Stimulated activated CD4-positive, alpha-beta T cell treated with anti-CD3 and anti-CD28 coated beads, Interleukin-12 subunit alpha, Interleukin-12 subunit beta, amount 100 ng/mL, for 24 hours (primary cell): ENCODE results near the gene FRMD5.
A peak's percentile ranks its signal among the peaks of the same experiment; 100 is the strongest.
"Not testable (repeated sequence)": the region's sequence is repeated elsewhere in the genome, so short reads cannot be mapped to it uniquely, and the experiment has no call there.

Source experiments
- DNase-seq, 2 experiments: peaks; one replicate each; pipeline ENCODE4 v3.0.0-alpha.2; 2020; ENCODE audit warnings: low read depth in 2 of 2

The FRMD5 gene

DNA sequence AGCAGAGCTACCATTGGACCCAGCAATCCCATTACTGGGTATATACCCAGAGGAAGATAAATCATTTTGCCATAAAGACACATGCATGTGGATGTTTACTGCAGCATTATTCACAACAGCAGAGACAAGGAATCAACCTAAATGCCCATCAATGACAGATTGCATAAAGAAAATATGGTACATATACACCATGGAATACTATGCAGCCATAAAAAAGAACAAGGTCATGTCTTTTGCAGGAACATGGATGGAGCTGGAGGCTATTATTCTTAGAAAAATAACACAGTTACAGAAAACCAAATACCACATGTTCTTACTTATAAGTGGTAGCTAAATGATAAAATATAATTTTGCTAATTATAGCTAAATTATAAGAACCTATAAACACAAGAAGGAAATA lies 162.3 kb downstream of the FRMD5 start:
- DNase-seq, result not testable (repeated sequence)

DNA sequence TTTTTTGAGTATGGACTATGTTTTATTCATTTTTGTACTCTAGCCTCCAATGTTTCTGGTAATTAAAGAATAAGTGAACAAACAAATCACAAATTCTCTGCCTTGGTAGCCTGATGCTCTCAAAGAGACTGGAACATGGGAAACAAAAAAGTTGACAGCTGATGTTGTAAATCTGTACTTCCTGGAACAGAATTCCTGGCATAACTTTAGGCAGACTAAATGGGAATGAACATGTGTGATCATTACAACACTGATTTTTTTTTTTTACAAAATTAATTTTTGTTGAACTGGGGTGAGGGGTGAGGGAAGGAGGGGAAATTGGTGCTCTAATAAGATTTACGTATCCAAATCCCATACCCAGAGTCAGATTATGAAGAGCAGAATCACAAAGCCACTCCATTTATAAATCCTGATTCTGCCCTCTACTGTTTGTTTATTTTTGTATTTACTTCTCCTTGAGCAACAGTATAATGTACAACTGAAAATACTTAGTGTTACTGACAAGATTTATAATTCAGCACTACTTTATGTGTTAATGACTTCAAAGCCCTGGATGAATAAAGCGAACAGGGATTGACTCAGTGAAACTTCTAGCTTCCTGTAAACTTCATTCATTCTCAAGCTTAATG lies 165.0 kb downstream of the FRMD5 start:
- no peak for DNase-seq

DNA sequence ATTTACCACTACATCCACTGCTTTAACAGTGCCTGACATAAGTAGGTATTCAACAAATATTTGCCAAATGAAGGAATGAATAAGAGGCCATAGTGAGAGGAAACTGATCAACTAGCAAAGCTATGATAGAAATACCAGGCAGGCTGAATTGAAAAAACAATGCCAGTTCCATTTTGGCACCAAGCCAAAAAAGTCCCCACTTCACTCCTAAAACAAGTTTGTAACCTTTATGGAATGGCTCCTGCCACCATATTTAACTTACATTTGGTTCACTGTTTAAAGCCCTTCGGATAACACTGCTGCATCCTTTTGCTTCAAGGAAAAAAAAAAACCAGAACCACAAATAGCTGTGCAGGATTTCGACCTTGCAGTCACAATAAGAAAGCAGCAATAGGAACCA lies 166.1 kb downstream of the FRMD5 start:
- no peak for DNase-seq

DNA sequence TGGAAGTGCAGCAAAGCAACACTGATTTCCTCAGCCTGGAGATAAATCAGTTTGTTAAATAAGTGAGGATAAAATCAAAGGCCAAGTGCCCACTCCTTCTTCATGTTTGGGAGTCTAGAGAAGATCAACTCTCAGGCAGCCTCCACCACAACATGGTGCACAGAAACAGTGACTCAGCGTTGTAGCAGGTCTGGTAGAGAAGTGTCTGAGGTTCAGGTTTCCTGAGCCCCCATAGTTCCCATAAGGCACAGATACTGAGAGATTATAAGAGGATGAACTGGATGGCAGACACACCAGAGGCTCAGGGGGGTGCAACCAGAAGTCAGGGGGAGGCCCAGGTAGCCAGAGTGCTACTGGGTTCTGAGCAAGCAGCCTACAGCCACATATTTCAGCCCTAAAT lies 166.7 kb downstream of the FRMD5 start:
- DNase-seq, result no peak

DNA sequence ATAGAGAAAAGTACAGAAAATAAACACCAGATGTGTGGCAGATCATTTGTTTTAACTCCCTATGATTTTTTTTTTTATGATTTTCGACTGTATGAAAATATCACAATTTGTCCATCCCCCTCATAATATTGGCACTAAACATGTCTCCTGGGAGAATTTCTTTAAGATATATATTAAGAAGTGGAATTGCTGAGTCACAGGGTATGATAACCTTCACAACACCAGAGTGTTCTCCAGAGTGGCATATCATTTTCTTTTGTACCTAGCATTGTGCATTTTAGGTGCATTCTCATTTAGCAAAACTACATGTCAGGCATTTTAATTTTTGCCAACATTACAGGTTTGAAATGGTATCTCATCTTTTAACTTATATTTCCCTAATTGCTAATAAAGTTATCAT lies 170.9 kb downstream of the FRMD5 start:
- DNase-seq, result no peak

DNA sequence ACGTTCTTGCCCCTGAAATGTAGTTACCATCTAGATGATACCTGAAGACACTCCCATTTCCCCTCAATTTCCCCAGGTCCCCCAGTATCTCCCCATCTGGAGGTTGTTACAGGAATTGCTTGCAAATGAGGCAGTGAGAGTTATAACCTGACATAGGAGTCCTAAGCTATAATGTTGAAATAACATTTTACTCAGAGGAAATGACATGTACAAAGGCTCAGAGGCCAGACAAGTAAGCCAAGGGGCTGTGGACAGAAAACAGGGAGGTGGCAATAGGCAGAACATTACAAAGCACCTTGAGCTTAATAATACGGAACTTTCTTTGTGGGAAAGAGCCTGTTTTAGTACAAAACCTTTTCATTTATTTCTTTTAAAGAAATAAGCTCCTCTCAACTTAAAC lies 171.9 kb downstream of the FRMD5 start:
- DNase-seq, result no peak

DNA sequence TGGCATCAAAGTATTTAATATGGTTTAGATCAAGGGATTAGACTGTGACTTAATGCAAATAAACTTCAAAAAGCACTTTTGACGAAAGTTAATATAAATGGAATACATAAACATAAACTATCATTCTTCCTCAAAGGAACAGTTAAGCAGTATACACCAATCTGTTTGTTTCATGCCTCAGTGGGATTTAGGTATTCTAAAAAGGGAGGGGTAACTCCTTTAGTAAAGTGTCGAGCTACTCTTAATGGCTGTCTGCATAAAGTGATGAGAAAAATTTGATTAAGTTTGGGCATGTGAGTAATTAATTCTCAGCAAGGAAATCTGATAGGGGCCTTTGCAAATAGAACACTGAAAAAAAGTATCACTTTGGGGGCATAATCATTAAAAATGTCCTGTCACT lies 176.9 kb downstream of the FRMD5 start:
- DNase-seq, result no peak

DNA sequence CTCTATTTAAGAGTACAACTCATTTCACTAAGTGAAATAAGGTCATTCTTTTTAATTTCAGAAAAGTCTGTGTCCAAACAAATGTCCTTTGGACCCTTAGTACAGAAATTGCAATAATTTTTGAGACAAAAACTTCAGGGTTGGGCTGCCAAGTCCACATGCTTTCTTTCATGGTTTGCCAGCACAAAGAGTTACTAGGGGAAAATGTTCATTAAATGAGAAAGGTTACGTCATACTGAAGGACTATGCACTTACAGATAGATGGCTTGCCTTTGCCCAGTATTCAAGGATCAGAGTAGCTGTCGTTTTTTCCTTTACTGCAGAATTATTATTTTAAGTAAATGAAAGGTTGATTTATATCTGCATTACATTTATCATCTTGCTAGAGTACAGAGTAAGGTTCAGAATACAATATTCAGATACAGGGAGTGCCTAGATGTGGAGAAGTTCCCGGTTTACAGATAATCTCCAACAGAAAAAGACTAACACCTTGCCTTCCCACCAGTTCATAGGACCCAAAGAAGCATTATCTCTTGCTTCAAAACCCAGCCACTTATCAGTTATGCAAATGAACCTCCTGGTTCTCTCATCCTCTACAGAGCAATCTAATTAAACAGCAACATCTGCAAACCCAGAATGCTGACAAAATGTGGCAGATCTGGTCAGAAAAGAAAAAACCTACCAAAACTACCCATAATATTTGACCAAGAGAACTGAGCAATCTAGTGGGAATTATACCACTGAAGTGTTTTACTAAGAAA lies 179.3 kb downstream of the FRMD5 start:
- no peak for DNase-seq

DNA sequence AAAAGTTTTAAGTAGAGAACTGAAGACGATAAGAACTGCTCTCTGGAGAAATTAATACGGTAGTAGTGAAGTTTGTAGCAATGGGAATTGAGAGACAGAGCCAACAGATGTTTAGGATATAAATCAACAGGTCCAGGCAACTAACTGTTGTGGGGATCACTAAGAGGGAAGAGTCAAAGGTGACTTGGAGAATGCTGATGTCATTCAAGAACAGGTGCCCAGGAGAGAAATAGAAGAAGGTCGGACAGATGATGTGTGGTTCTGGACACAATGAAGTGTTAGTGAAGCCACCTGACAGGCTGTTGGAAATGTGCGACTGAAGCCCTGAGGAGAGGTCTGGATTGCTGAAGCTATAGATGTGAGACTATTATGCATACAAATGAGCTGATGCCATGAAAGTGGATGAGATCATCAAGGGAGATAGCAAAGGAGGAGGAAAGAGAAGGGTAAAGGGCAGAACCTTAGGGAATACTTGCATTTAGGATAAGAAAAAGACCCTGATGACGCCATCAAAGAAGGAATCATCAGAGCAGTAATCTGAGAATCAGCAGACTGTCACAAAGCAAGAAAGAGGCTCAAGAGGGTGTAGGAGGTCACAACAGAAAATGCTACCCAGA lies 183.7 kb downstream of the FRMD5 start:
- DNase-seq, result no peak

DNA sequence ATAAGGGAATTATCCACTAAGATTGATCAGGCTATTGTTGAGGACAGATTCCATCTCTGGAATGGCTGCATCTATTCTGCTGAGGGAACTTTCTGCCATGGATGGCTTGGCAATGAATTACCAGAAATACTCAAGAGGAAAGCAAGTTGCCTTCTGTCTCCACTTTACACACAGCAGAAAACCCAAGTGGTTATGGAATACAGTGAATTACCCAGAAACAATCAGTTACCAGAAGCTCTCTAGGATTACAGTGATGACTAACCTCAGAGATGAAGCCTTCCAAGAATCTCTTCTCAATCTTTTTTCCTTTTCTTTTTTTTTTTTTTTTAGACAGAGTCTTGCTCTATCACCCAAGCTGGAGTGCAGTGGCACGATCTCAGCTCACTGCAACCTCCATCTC lies 185.0 kb downstream of the FRMD5 start:
- no peak for DNase-seq

DNA sequence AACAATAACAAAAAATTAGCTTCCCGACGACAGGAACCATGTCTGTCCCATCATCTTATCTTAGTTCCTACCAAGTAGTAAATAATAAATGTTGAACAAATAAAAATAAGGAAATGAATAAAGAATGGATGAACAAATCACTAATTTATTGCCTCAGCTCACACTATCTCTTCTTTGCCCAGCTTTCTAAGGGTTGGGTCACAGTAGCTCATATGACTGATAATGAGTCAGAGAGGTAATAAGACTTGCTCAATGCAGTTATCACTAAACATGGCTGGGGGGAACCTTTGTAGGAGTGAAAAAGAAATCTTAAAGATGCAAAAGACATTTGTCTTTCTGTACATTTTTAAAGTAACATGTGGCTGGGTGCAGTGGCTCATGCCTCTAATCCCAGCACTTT lies 186.0 kb downstream of the FRMD5 start:
- DNase-seq, result no peak

DNA sequence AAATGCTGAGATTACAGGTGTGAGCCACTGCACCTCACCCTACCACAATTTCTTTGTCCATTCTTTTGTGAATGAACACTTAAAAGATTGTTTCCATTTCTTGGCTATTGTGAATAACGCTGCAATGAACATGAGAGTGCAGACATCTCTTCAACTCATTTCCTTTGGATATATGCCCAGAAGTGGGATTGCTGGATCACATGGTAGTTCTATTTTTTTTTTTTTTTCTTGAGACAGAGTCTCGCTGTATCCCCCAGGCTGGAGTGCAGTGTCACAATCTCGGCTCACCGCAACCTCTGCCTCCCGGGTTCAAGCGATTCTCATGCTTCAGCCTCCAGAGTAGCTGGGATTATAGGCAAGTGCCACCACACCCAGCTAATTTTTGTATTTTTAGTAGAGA lies 194.8 kb downstream of the FRMD5 start:
- not testable (repeated sequence) for DNase-seq

DNA sequence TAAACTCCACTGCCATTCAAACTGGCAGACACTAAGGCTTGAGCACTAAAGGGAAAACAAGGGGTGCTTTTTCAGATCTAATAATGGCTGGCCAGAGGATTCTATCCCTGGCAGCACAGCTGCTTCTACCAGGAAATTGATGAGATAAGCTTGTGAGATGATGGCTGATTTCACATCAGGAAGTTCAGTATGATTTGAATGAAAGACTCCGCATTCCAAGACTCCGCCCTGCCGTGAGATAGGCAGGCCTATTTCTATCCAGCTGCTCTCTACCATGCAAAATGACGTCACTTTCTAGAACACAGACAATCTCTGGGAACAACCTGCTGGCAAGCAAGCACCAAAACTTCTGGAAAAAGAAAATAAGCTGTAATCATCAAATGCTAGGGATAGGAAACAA lies 196.5 kb downstream of the FRMD5 start:
- no peak for DNase-seq

DNA sequence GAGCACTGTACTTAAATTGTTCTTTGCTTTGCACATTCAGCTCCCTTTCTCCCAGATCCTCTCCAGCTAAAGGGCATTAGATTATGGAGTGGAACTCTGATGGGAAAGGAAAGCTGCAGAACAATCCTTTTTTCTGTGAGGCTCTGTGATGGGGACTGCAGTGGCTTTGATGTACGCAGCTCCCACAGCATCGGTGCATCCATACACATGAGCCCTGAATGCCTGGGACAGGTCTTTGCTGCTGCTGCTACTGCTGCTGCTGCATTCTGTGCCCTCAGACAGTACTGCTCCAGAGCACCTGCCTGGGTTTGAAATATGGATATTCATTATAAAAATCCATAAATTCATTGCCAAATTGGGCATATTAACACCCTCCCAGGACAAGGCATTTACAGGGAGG lies 203.9 kb downstream of the FRMD5 start:
- no peak for DNase-seq

DNA sequence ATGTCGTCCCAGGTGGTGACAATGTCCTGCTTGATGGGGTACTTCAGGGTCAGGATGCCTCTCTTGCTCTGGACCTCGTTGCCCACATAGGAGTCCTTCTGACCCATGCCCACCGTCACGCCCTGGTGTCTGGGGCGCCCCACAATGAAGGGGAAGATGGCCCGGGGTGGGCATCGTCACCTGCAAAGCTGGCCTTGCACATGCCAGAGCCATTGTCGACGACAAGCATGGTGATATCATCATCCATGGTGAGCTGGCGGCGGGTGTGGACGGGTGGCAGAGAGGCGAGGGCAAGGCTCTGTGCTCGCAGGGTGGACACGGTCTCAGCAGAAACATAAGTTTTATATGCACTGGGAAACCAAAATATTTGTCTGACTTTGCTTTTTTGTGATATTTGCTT lies 205.1 kb downstream of the FRMD5 start:
- DNase-seq, result no peak

DNA sequence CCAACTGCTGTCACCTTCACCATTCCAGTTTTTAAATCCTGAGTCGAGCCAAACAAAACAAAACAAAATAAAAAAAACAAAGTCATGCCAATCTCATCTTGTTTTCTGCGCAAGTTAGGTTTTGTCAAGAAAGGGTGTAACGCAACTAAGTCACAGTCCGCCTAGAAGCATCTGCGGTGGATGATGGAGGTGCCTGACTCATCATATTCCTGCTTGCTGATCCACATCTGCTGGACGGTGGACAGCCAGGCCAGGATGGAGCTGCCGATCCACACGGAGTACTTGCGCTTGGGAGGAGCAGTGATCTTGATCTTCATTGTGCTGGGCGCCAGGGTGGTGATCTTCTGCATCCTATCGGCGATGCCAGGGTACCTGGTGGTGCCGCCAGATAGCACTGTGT lies 206.2 kb downstream of the FRMD5 start:
- no peak for DNase-seq

DNA sequence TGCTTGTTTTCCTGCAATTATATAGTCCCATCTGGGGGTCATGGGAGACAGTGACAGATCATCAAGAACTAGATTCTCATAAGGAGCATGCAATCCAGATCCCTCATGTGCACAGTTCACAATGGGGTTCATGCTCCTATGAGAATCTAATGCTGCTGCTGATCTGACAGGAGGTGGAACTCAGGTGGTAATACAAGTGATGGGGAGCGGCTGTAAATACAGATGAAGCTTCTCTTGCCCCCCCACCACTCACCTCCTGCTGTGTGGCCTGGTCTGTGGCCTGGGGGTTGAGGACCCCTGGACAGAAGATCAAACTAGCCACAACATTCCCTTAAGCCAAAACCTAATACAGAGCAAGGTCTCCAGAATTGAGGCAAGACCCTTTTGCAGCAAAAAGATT lies 207.1 kb downstream of the FRMD5 start:
- DNase-seq, result no peak

DNA sequence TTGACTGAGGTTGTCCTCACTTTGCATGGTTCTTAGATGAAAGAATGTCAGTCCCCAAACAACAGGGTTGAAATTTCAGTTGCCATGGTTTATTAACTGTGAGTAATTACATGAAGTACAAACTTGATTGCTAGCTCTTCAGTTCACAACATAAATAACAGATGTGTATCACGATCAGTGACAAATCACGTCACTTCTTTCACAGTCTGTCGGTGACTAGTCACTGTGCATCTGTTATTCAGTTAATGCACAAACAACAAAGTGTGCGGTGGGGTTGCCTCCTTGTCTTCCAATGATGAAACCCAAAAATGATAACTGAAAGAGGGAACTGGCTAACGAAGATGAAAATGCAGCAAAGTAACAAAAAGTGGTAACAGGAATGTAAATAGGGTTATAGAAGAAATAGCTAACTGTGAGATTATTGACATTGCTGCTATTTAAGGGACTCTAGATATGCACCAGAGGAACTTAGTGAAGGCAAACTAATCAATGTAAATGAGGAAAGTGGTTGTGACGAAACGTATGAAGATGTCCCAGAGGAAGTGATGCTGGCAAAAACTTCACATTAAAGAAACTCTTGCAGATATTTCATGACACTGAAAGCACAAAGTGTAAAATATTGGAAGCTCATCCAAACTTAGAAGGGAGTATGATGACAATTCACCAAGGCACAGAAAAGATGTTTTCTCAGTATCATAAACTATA lies 208.9 kb downstream of the FRMD5 start:
- no peak for DNase-seq

DNA sequence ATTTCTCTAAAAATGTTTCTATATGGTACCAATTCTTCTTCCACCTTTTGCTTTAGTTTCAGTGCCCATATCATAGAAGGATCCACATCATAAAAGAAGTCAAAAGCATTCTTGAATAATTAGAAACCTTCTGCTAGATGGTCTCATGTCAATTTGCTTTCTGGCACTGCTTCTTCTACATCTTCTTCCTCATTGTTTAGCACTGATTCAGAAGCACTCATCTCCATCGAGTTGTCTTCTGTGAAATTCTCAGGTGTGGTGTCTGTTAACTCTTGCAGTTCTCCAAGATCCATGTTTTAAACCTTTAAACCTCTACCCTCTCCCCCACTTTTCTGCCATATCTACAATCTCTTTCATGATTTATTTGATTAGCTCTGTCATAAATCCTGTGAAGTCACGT lies 213.5 kb downstream of the FRMD5 start:
- no peak for DNase-seq

DNA sequence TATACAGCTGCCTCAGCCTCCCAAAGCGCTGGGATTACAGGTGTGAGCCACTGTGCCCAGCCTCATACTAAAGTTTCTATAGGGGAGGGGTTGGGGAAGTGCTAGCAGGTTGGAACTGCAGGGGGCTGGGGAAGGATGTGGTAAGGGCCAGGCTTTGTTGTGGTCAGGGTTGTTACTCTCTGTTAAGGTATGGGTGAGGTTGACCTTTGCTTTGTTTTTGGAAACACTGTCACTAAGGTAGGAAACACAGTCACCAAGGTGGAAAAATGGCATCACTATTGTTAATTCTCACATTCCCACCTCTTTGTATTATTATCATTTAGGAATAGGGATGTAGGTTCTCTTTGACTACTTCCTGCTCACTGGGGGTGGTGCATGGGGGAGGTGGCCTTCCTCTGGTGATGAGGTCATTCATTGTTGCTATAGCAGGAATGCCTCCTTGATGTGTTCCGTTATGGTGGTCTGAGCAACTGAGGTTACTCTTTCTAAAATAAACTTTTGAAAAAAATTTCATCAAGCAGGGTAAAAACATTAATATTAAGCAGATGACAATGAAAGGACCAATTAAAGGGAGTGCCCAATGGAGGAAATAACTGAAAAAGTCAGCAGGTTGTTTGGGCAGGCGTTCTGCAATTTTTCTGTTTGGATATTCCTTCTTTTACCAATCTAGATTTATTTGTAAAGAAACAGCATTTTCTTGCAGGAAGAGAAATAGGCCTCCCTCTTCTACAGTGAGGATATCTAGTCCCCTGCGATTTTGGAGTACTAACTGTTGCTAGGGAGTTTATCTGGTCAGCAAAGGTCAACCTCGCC lies 217.8 kb downstream of the FRMD5 start:
- peak; percentile 4 to 70 for DNase-seq

DNA sequence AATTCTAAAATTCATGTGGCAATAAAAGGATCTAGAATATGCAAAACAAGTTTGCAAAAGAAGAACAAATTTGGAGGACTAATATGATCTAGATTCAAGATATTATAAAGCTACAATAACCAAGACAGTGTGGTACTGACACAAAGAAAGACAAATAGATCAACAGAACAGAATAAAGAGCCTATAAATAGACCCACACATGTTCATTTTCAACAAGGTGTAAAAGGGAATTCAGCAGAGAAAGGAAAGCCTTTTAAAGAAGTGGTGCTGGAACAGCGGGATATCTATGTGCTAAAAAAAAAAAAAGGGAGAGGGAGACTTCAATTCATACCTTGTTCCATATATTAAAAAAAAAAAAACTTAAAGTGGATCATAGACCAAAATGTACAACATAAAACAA lies 219.3 kb downstream of the FRMD5 start:
- no peak for DNase-seq

DNA sequence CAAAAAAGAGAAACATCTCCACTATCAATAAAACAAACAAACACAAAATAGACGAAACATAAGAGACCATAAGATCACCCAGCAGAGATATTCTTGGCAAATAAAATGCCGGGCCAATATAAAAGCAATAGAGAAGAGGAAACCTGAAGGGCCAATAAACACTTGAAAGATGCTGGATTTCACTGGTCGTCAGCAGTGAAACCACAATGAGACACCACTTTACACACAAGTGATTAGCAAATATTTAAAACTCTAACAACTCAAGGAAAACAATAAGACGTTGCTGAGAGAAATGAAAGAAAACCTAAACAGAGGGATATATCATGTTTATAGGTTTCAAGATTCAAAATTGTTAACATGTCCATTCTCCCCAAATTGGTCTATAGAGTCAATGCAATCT lies 219.7 kb downstream of the FRMD5 start:
- no peak for DNase-seq
